Measurements from ENCODE around the gene LOXHD1. TPM values are rescaled to one million over a fixed set of nuclear protein-coding genes. Genes with fewer than 3 reads are reported as not detected.

Gene LOXHD1
- total and polyA plus RNA-seq, 2 of the 4 experiments (the other 2 are of a cell fraction), result not detected

- intact Hi-C loops (cut with micrococcal nuclease), result no loop called here
- no peaks in the 10 kb centered on the region for H3K79me1 ChIP-seq (ENCODE audit: low read depth in 1 of 2, low read length in 2 of 2)
- H3K4me3 ChIP-seq (ENCODE audit: insufficient read depth, low read depth, low read length), result no peak overlapping the region
- no peak overlapping the region for H4K91ac ChIP-seq (ENCODE audit: insufficient read depth, low read depth, low read length)
- H2BK15ac ChIP-seq (ENCODE audit: low read depth, low read length), result no peak overlapping the region
- H3K18ac ChIP-seq (ENCODE audit: low read depth, low read length), result no peak overlapping the region
- in situ Hi-C loops (cut with MboI; ENCODE audit: low sequenced_read_pairs), result no loop called here
- dilution Hi-C loops (cut with HindIII; ENCODE audit: low sequenced_read_pairs, unreplicated experiment), result no loop called here
- H3K27me3 ChIP-seq (ENCODE audit: control insufficient read depth, insufficient read depth, low read length), result peaks cover 3% of the 10 kb centered on the region
- ChIA-PET CTCF (interaction anchor here (0.6 kb wide), 1 partner anchor 53 kb away, joined by 3 read pairs; no protein-coding TSS in a partner anchor), POLR2A (ENCODE audit: unreplicated experiment) (no interaction called here)
- H3K4me1 ChIP-seq (ENCODE audit: control insufficient read depth, insufficient read depth, low read length), result no peaks in the 10 kb centered on the region
- H3K4ac ChIP-seq (ENCODE audit: low read depth, low read length), result no peak overlapping the region
- no peak overlapping the region for H2AK5ac ChIP-seq (ENCODE audit: low read depth, low read length)
- no peak overlapping the region for H3K14ac ChIP-seq (replicated peaks; ENCODE audit: low read depth, low read length)
- BruUV-seq (replicated peaks), result no TSS peak
- no peaks in the 10 kb centered on the region for H4K20me1 ChIP-seq (ENCODE audit: insufficient read depth, low read length)
- WGBS, 2 experiments (ENCODE audit: extremely low coverage in 2 of 2, insufficient read length in 1 of 2), result 37% methylated on average over 2 of the region's 2 CpGs; no CpG with 5 or more reads in 1 of the 2 experiments
- TF ChIP-seq CEBPB (IDR thresholded peaks at IDR 0.05; ENCODE audit: low read depth, low read length), result no peak
- TF ChIP-seq CTCF (conservative IDR thresholded peaks at IDR 0.05; ENCODE audit: low read depth, low read length), result no peak
- no peak for TF ChIP-seq RCOR1 (IDR thresholded peaks at IDR 0.05; ENCODE audit: insufficient replicate concordance, low read length)
- TF ChIP-seq SMC3 (IDR thresholded peaks at IDR 0.05; ENCODE audit: low read depth, low read length), result no peak
- H3K36me3 ChIP-seq (ENCODE audit: control insufficient read depth, insufficient read depth, low read length), result no peaks in the 10 kb centered on the region
- no peaks in the 10 kb centered on the region; the same call in 1 of the 2 replicates for H3K9me1 ChIP-seq (ENCODE audit: insufficient read depth, low read length)
- no peak overlapping the region for H4K8ac ChIP-seq (ENCODE audit: low read depth in 2 of 2, low read length in 2 of 2)
- H3K56ac ChIP-seq (ENCODE audit: extremely low read depth, insufficient read depth, low read length), result no peak overlapping the region
- H3K9me3 ChIP-seq (ENCODE audit: control insufficient read depth, insufficient read depth, low read length), result no peaks in the 10 kb centered on the region
- no peak overlapping the region for H2BK5ac ChIP-seq (ENCODE audit: low read depth, low read length, poor library complexity, severe bottlenecking)
- DNase-seq (no peak), ATAC-seq (ENCODE audit: low read depth) (no peak)
- no peak overlapping the region for H4K5ac ChIP-seq (ENCODE audit: low read depth, low read length)
- H3K23ac ChIP-seq (ENCODE audit: low read depth, low read length), result no peak overlapping the region
- H2AFZ ChIP-seq (replicated peaks; ENCODE audit: low read length, poor library complexity), result no peak overlapping the region
- H2AK9ac ChIP-seq (replicated peaks; ENCODE audit: low read depth, low read length, poor library complexity), result no peak overlapping the region
- no peak overlapping the region for H2BK120ac ChIP-seq (ENCODE audit: low read depth, low read length)
- H3K4me2 ChIP-seq (ENCODE audit: low read depth, low read length), result no peak overlapping the region
- H3K27ac ChIP-seq (ENCODE audit: insufficient read depth, low read length), result no peak overlapping the region
- no peak overlapping the region for H3K9ac ChIP-seq (ENCODE audit: low read depth, low read length)
- no peak overlapping the region for H2BK20ac ChIP-seq (ENCODE audit: low read depth, low read length)
Observed at GRCh38 chr18:46677611-46678010, 20.6 kb upstream of the LOXHD1 start.
